ENCODE data around the gene TMEM80. TPM values are rescaled to one million over a fixed set of nuclear protein-coding genes. Genes with fewer than 3 reads are reported as not detected.

Gene TMEM80
- total and polyA plus RNA-seq, 10 of the 15 experiments (the other 5 are each of a cell fraction or from before 2014, with no cell fraction given), result 6.7 to 30.9 (median 20.7) TPM

GRCh38 chr11:693415-693831 is 2.2 kb upstream of the TMEM80 start:
- peaks cover 37% of the 10 kb centered on the region for H3K79me2 ChIP-seq (ENCODE audit: control insufficient read depth, insufficient read depth, low read length)
- peak overlapping the region; percentile 48 for H3K9ac ChIP-seq (ENCODE audit: control insufficient read depth, insufficient read depth, low read length)

GRCh38 chr11:693887-694562 is 1.6 kb upstream of the TMEM80 start:
- peaks cover 3 to 6% of the 10 kb centered on the region in 2 experiments; a peak in 3 of 4 replicates for H3K36me3 ChIP-seq (ENCODE audit: control insufficient read depth in 2 of 2, insufficient read depth in 2 of 2, low read length in 1 of 2)
- peaks cover 24% of the 10 kb centered on the region for H3K4me1 ChIP-seq (ENCODE audit: control insufficient read depth, insufficient read depth, low read length)
- no TSS peak for BruUV-seq (replicated peaks)
- intact Hi-C loops (cut with micrococcal nuclease; ENCODE audit: unreplicated experiment) (no loop called here), in situ Hi-C loops (cut with MboI) (no loop called here)
- RAD21 ChIA-PET (ENCODE audit: unreplicated experiment), result interaction anchor here (1.6 to 8.1 kb wide), 4 partner anchors 26 to 139 kb away, joined by 4 to 112 read pairs (median 20); no protein-coding TSS in a partner anchor
- 24% methylated on average over 15 of the region's 15 CpGs for WGBS (ENCODE audit: insufficient coverage, insufficient replicate concordance, low lambda C conversion rate, missing lambda C conversion rate)
- no peaks in the 10 kb centered on the region; the same call in 1 of the 2 replicates for H4K20me1 ChIP-seq (ENCODE audit: control insufficient read depth, insufficient read depth)
- ATAC-seq (no peak), FAIRE-seq (no peak), DNase-seq (ENCODE audit: low read depth, low spot score) (no peak)
- H3K9ac ChIP-seq (ENCODE audit: control insufficient read depth, insufficient read depth, low read length), result peak overlapping the region; percentile 48
- POLR2A ChIA-PET, result interaction anchor here (0.9 to 6.5 kb wide), 5 partner anchors 10 to 149 kb away, joined by 3 to 72 read pairs (median 5); partner anchors contain the start of genes IRF7, POLR2L, RPLP2 and TSPAN4
- H3K27me3 ChIP-seq (replicated peaks in 1 of 2; ENCODE audit: control insufficient read depth in 2 of 2, insufficient read depth in 2 of 2, low read length in 1 of 2), result no peaks in the 10 kb centered on the region
- CTCF ChIA-PET, result interaction anchor here (0.7 to 5.8 kb wide), 2 partner anchors 31 to 245 kb away, joined by 4 to 127 read pairs; no protein-coding TSS in a partner anchor
- peaks cover 37% of the 10 kb centered on the region for H3K79me2 ChIP-seq (ENCODE audit: control insufficient read depth, insufficient read depth, low read length)
- peak overlapping the region; percentile 65 for H3K4me3 ChIP-seq
- peak overlapping the region; percentile 10; the same call in 1 of the 2 replicates for H3K27ac ChIP-seq (ENCODE audit: control insufficient read depth, insufficient read depth)
- H2AFZ ChIP-seq (ENCODE audit: control insufficient read depth, low read depth, low read length), result no peak overlapping the region
- TF ChIP-seq IKZF2 (IDR thresholded peaks at IDR 0.05), result 0 out of 4 replicates have a peak, but pooled peaks of 1 of the 2 experiments have one; percentile 16
- no peak for TF ChIP-seq ZBTB11 (CRISPR knock-in tag; IDR thresholded peaks at IDR 0.05)
- peak; percentile 4; the same call in 1 of the 2 replicates for TF ChIP-seq RUNX3 (IDR thresholded peaks at IDR 0.05; ENCODE audit: low read length)
- TF ChIP-seq IKZF1 (conservative IDR thresholded peaks at IDR 0.05), result peak; percentile 41; the same call in 1 of the 2 replicates
- no peak for TF ChIP-seq POLR2AphosphoS2 (IDR thresholded peaks at IDR 0.05; ENCODE audit: low read depth, low read length)
- peak; percentile 28; the same call in 1 of the 2 replicates for TF ChIP-seq POLR2A (IDR thresholded peaks at IDR 0.05; ENCODE audit: low read depth, low read length)
- peak; percentile 29; the same call in 1 of the 2 replicates for TF ChIP-seq NR2F1 (conservative IDR thresholded peaks at IDR 0.05)
- no peaks in the 10 kb centered on the region for H3K9me3 ChIP-seq (replicated peaks; ENCODE audit: control insufficient read depth, insufficient read depth, low read length)
- H3K4me2 ChIP-seq (ENCODE audit: control insufficient read depth, insufficient read depth), result peak overlapping the region; percentile 79
- SMC1A ChIA-PET (ENCODE audit: uncharacterized antibody, unreplicated experiment), result interaction anchor here (0.9 to 1.3 kb wide), 2 partner anchors 28 to 30 kb away, joined by 3 to 4 read pairs; no protein-coding TSS in a partner anchor

More at GRCh38 chr11:693415-693831, 2.2 kb upstream of the TMEM80 start:
- Histone ChIP-seq H2AFZ (ENCODE audit: control insufficient read depth, low read depth, low read length) (peak overlapping the region; percentile 21), H3K4me2 (ENCODE audit: control insufficient read depth, insufficient read depth) (peak overlapping the region; percentile 79), H3K4me3 (peak overlapping the region; percentile 65), H4K20me1 (ENCODE audit: control insufficient read depth, insufficient read depth) (no peaks in the 10 kb centered on the region; the same call in 1 of the 2 replicates), H3K4me1 (ENCODE audit: control insufficient read depth, insufficient read depth, low read length) (peaks cover 24% of the 10 kb centered on the region), H3K36me3 (ENCODE audit: control insufficient read depth in 2 of 2, insufficient read depth in 2 of 2, low read length in 1 of 2) (peaks cover 6 to 8% of the 10 kb centered on the region in 2 experiments; a peak in 3 of 4 replicates), H3K27me3 (replicated peaks in 1 of 2; ENCODE audit: control insufficient read depth in 2 of 2, insufficient read depth in 2 of 2, low read length in 1 of 2) (no peaks in the 10 kb centered on the region), H3K9me3 (replicated peaks; ENCODE audit: control insufficient read depth, insufficient read depth, low read length) (no peaks in the 10 kb centered on the region), H3K27ac (ENCODE audit: control insufficient read depth, insufficient read depth) (peak overlapping the region; percentile 10; the same call in 1 of the 2 replicates)
- in situ Hi-C loops (cut with MboI) (no loop called here), intact Hi-C loops (cut with micrococcal nuclease; ENCODE audit: unreplicated experiment) (no loop called here)
- ChIA-PET RAD21 (ENCODE audit: unreplicated experiment) (interaction anchor here (1.7 to 8.1 kb wide), 2 partner anchors 27 to 33 kb away, joined by 5 to 112 read pairs; no protein-coding TSS in a partner anchor), SMC1A (ENCODE audit: uncharacterized antibody, unreplicated experiment) (interaction anchor here (0.9 to 1.3 kb wide), 2 partner anchors 29 to 31 kb away, joined by 3 to 4 read pairs; no protein-coding TSS in a partner anchor), CTCF (interaction anchor here (0.7 to 5.8 kb wide), 2 partner anchors 31 to 244 kb away, joined by 4 to 127 read pairs; no protein-coding TSS in a partner anchor), POLR2A (interaction anchor here (0.9 to 6.5 kb wide), 4 partner anchors 10 to 149 kb away, joined by 3 to 72 read pairs (median 4); partner anchors contain the start of genes IRF7, POLR2L and TSPAN4)
- 36% methylated on average over 13 of the region's 13 CpGs for WGBS (ENCODE audit: insufficient coverage, insufficient replicate concordance, low lambda C conversion rate, missing lambda C conversion rate)
- ATAC-seq (no peak), FAIRE-seq (no peak), DNase-seq (ENCODE audit: low read depth, low spot score) (no peak)
- TF ChIP-seq EED (IDR thresholded peaks at IDR 0.05; ENCODE audit: low read depth) (peak; percentile 23; the same call in 1 of the 2 replicates), SREBF2 (IDR thresholded peaks at IDR 0.05; ENCODE audit: low read length) (no peak), EP300 (IDR thresholded peaks at IDR 0.05; ENCODE audit: borderline replicate concordance in 1 of 2, control insufficient read depth in 1 of 2, low read depth in 2 of 2, low read length in 2 of 2) (no peak)
- BruUV-seq (replicated peaks), result no TSS peak

Data from GM12878 (cell line).